ENCODE results near the gene IGF2BP3. TPM values are rescaled to one million over a fixed set of nuclear protein-coding genes. Genes with fewer than 3 reads are reported as not detected.

The IGF2BP3 gene
- total and polyA plus RNA-seq, 4 donors: 0.18 to 60.2 (median 1.5) TPM

GRCh38 chr7:23454881-23455526 is 15.3 kb downstream of the IGF2BP3 start:
- 80 to 89% methylated on average over 5 of the region's 5 CpGs for WGBS, 2 donors
- Histone ChIP-seq H3K4me3 (no peak overlapping the region), H3K9me3 (ENCODE audit: control insufficient read depth in 4 of 4, insufficient read depth in 3 of 4, low read length in 3 of 4) (no peaks in the 10 kb centered on the region), H3K9ac (ENCODE audit: insufficient read depth in 1 of 2, low read length in 2 of 2) (no peak overlapping the region), H3K27me3 (ENCODE audit: control insufficient read depth in 3 of 3, insufficient read depth in 3 of 3, low read length in 2 of 3) (no peaks in the 10 kb centered on the region), H3K36me3 (ENCODE audit: control insufficient read depth in 4 of 4, insufficient read depth in 4 of 4, low read length in 4 of 4) (peaks cover 0 to 2% (median 0%) of the 10 kb centered on the region in 4 donors), H3K27ac (ENCODE audit: low read depth in 1 of 2, low read length in 1 of 2) (no peak overlapping the region), H3K4me1 (ENCODE audit: control insufficient read depth in 5 of 5, insufficient read depth in 5 of 5, low read length in 5 of 5) (peaks cover 0 to 12% (median 0%) of the 10 kb centered on the region in 5 donors)
- ATAC-seq (ENCODE audit: insufficient read depth, low FRiP score): no peak
- TF ChIP-seq, protein P1, sequence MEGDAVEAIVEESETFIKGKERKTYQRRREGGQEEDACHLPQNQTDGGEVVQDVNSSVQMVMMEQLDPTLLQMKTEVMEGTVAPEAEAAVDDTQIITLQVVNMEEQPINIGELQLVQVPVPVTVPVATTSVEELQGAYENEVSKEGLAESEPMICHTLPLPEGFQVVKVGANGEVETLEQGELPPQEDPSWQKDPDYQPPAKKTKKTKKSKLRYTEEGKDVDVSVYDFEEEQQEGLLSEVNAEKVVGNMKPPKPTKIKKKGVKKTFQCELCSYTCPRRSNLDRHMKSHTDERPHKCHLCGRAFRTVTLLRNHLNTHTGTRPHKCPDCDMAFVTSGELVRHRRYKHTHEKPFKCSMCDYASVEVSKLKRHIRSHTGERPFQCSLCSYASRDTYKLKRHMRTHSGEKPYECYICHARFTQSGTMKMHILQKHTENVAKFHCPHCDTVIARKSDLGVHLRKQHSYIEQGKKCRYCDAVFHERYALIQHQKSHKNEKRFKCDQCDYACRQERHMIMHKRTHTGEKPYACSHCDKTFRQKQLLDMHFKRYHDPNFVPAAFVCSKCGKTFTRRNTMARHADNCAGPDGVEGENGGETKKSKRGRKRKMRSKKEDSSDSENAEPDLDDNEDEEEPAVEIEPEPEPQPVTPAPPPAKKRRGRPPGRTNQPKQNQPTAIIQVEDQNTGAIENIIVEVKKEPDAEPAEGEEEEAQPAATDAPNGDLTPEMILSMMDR (IDR thresholded peaks at IDR 0.05; ENCODE audit: control extremely low read depth, extremely low read depth): no peak
- no peak for DNase-seq

- Histone ChIP-seq H3K9me3 (ENCODE audit: control insufficient read depth in 4 of 4, insufficient read depth in 3 of 4, low read length in 3 of 4) (no peaks in the 10 kb centered on the region), H3K36me3 (ENCODE audit: control insufficient read depth in 4 of 4, insufficient read depth in 4 of 4, low read length in 4 of 4) (no peaks in the 10 kb centered on the region), H3K4me1 (ENCODE audit: control insufficient read depth in 5 of 5, insufficient read depth in 5 of 5, low read length in 5 of 5) (peaks cover 0 to 12% (median 0%) of the 10 kb centered on the region in 5 donors), H3K27me3 (ENCODE audit: control insufficient read depth in 3 of 3, insufficient read depth in 3 of 3, low read length in 2 of 3) (no peaks in the 10 kb centered on the region), H3K4me3 (no peak overlapping the region), H3K27ac (ENCODE audit: low read depth in 1 of 2, low read length in 1 of 2) (no peak overlapping the region), H3K9ac (ENCODE audit: insufficient read depth in 1 of 2, low read length in 2 of 2) (no peak overlapping the region)
- DNase-seq (no peak), ATAC-seq (ENCODE audit: insufficient read depth, low FRiP score) (no peak)
- WGBS, 2 donors: 69% methylated on average over 6 of the region's 6 CpGs
- TF ChIP-seq, protein P1 (IDR thresholded peaks at IDR 0.05; ENCODE audit: control extremely low read depth, extremely low read depth): no peak
These were observed 19.8 kb downstream of the IGF2BP3 start for GRCh38 chr7:23450518-23450917.

- H3K9me3 ChIP-seq (ENCODE audit: control insufficient read depth in 4 of 4, insufficient read depth in 3 of 4, low read length in 3 of 4): no peaks in the 10 kb centered on the region
- TF ChIP-seq, protein P1 (IDR thresholded peaks at IDR 0.05; ENCODE audit: control extremely low read depth, extremely low read depth): no peak
- H3K36me3 ChIP-seq (ENCODE audit: control insufficient read depth in 4 of 4, insufficient read depth in 4 of 4, low read length in 4 of 4): no peaks in the 10 kb centered on the region
- DNase-seq (no peak), ATAC-seq (ENCODE audit: insufficient read depth, low FRiP score) (no peak)
- no peaks in the 10 kb centered on the region for H3K27me3 ChIP-seq (ENCODE audit: control insufficient read depth in 3 of 3, insufficient read depth in 3 of 3, low read length in 2 of 3)
- peaks cover 0 to 8% (median 0%) of the 10 kb centered on the region in 5 donors for H3K4me1 ChIP-seq (ENCODE audit: control insufficient read depth in 5 of 5, insufficient read depth in 5 of 5, low read length in 5 of 5)
- 30 to 71% methylated on average over 3 of the region's 3 CpGs for WGBS, 2 donors
- H3K9ac ChIP-seq (ENCODE audit: insufficient read depth in 1 of 2, low read length in 2 of 2): no peak overlapping the region
- H3K4me3 ChIP-seq: no peak overlapping the region
- H3K27ac ChIP-seq (ENCODE audit: low read depth in 1 of 2, low read length in 1 of 2): no peak overlapping the region
These were observed 20.4 kb downstream of the IGF2BP3 start for GRCh38 chr7:23449941-23450340.

GRCh38 chr7:23445326-23445725 is 25.0 kb downstream of the IGF2BP3 start:
- no peak for DNase-seq
- no peak overlapping the region for H3K27ac ChIP-seq (ENCODE audit: low read depth in 1 of 2, low read length in 1 of 2)
- H3K9ac ChIP-seq (ENCODE audit: insufficient read depth in 1 of 2, low read length in 2 of 2): no peak overlapping the region
- no peaks in the 10 kb centered on the region for H3K36me3 ChIP-seq (ENCODE audit: control insufficient read depth in 4 of 4, insufficient read depth in 4 of 4, low read length in 4 of 4)
- H3K4me3 ChIP-seq: no peak overlapping the region
- no peaks in the 10 kb centered on the region for H3K27me3 ChIP-seq (ENCODE audit: control insufficient read depth in 3 of 3, insufficient read depth in 3 of 3, low read length in 2 of 3)
- H3K4me1 ChIP-seq (ENCODE audit: control insufficient read depth in 5 of 5, insufficient read depth in 5 of 5, low read length in 5 of 5): no peaks in the 10 kb centered on the region
- ATAC-seq (ENCODE audit: insufficient read depth, low FRiP score): no peak
- TF ChIP-seq, protein P1 (IDR thresholded peaks at IDR 0.05; ENCODE audit: control extremely low read depth, extremely low read depth): no peak
- 65 to 81% methylated on average over 5 of the region's 5 CpGs for WGBS, 2 donors
- no peaks in the 10 kb centered on the region for H3K9me3 ChIP-seq (ENCODE audit: control insufficient read depth in 4 of 4, insufficient read depth in 3 of 4, low read length in 3 of 4)

All from lung (tissue), 12 donors.